Uterus (tissue), 4 donors: ENCODE data around the gene GPR32. TPM values are rescaled to one million over a fixed set of nuclear protein-coding genes. Genes with fewer than 3 reads are reported as not detected.
"Not testable (repeated sequence)": the region's sequence is repeated elsewhere in the genome, so short reads cannot be mapped to it uniquely, and the experiment has no call there.

Source experiments
- DNase-seq, 2 donors: peaks; one replicate each; pipeline ENCODE4 v3.0.0-alpha.2; 2019 to 2020
- H3K27ac ChIP-seq, 2 donors: fragments of 200-600 bp; sonication (generic); 1 replicate in 1 of 2; 2 replicates in 1 of 2; pipeline ENCODE4 v1.5.1; 2016 to 2018
- H3K27me3 ChIP-seq, 2 donors: fragments of 200-600 bp; sonication (generic); one replicate each; pipeline ENCODE4 v1.5.1; 2018 to 2019; ENCODE audit warnings: control low read depth in 1 of 2
- H3K36me3 ChIP-seq, 2 donors: fragments of 200-600 bp; sonication (generic); one replicate each; pipeline ENCODE4 v1.5.1; 2019; ENCODE audit warnings: control low read depth in 1 of 2
- H3K4me1 ChIP-seq, 2 donors: fragments of 200-600 bp; sonication (generic); one replicate each; pipeline ENCODE4 v1.5.1; 2018 to 2019; ENCODE audit warnings: control low read depth in 1 of 2
- H3K4me3 ChIP-seq, 2 donors: fragments of 200-600 bp; sonication (generic); 1 replicate in 1 of 2; 2 replicates in 1 of 2; pipeline ENCODE4 v1.5.1; 2018 to 2019; ENCODE audit warnings: mild to moderate bottlenecking in 1 of 2
- H3K9me3 ChIP-seq, 2 donors: fragments of 200-600 bp; sonication (generic); one replicate each; pipeline ENCODE4 v1.5.1; 2019; ENCODE audit warnings: control low read depth in 1 of 2
- POLR2A ChIP-seq, 2 donors: fragments of 450-650 bp; IDR thresholded peaks; one replicate each; pipeline ENCODE4 v1.6.1; 2016; ENCODE audit warnings: antibody characterized with exemption in 2 of 2, mild to moderate bottlenecking in 1 of 2, moderate library complexity in 1 of 2
- intact Hi-C: fragments of 100-400 bp; cut with DNase I; formaldehyde crosslinking; loops from one replicate; pipeline ENCODE4 v1.15.1; 2023; ENCODE audit warnings: low total_unique reads
- total RNA-seq, 4 donors: library from RNA; depleted of rRNA in 3 of 4; stranded (reverse); fragments of >200 nt in 3 of 4; gene quantifications; one replicate each; pipeline versions ENCODE4 v1.1.0 to v1.2.4, GENCODE V29; 2014 to 2023
- TF ChIP-seq, protein P1 (sequence below), 4 experiments: fragments of 200-600 bp in 2 of 4; fragments of 450-650 bp in 2 of 4; sonication (generic) in 2 of 4; IDR thresholded peaks; one replicate each; pipeline ENCODE4 v1.5.1; 2016 to 2019; ENCODE audit warnings: antibody characterized with exemption in 4 of 4, mild to moderate bottlenecking in 2 of 4, moderate library complexity in 1 of 4
- donor health status: DM: yes; HTN: yes; CAD: no.

The GPR32 gene
- total RNA-seq, 4 donors from 2014 or later, result not detected

GRCh38 chr19:50739132-50739913 is 30.9 kb upstream of the GPR32 start:
- TF ChIP-seq, protein P1, sequence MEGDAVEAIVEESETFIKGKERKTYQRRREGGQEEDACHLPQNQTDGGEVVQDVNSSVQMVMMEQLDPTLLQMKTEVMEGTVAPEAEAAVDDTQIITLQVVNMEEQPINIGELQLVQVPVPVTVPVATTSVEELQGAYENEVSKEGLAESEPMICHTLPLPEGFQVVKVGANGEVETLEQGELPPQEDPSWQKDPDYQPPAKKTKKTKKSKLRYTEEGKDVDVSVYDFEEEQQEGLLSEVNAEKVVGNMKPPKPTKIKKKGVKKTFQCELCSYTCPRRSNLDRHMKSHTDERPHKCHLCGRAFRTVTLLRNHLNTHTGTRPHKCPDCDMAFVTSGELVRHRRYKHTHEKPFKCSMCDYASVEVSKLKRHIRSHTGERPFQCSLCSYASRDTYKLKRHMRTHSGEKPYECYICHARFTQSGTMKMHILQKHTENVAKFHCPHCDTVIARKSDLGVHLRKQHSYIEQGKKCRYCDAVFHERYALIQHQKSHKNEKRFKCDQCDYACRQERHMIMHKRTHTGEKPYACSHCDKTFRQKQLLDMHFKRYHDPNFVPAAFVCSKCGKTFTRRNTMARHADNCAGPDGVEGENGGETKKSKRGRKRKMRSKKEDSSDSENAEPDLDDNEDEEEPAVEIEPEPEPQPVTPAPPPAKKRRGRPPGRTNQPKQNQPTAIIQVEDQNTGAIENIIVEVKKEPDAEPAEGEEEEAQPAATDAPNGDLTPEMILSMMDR (IDR thresholded peaks at IDR 0.05), result no peak
- TF ChIP-seq POLR2A (IDR thresholded peaks at IDR 0.05), result no peak
- no peak overlapping the region for H3K27ac ChIP-seq
- H3K36me3 ChIP-seq, result no peaks in the 10 kb centered on the region
- no peaks in the 10 kb centered on the region for H3K27me3 ChIP-seq
- no peak overlapping the region for H3K4me3 ChIP-seq
- DNase-seq, result no peak
- H3K9me3 ChIP-seq, result no peaks in the 10 kb centered on the region
- no peaks in the 10 kb centered on the region for H3K4me1 ChIP-seq
- intact Hi-C loops, result no loop called here

- no peak for TF ChIP-seq POLR2A (IDR thresholded peaks at IDR 0.05)
- Histone ChIP-seq H3K9me3 (no peaks in the 10 kb centered on the region), H3K27me3 (no peaks in the 10 kb centered on the region), H3K27ac (no peak overlapping the region), H3K36me3 (no peaks in the 10 kb centered on the region), H3K4me1 (no peaks in the 10 kb centered on the region), H3K4me3 (no peak overlapping the region)
- DNase-seq, result no peak
- intact Hi-C loops, result no loop called here
Observed at GRCh38 chr19:50739914-50740426, 30.3 kb upstream of the GPR32 start.

DNA sequence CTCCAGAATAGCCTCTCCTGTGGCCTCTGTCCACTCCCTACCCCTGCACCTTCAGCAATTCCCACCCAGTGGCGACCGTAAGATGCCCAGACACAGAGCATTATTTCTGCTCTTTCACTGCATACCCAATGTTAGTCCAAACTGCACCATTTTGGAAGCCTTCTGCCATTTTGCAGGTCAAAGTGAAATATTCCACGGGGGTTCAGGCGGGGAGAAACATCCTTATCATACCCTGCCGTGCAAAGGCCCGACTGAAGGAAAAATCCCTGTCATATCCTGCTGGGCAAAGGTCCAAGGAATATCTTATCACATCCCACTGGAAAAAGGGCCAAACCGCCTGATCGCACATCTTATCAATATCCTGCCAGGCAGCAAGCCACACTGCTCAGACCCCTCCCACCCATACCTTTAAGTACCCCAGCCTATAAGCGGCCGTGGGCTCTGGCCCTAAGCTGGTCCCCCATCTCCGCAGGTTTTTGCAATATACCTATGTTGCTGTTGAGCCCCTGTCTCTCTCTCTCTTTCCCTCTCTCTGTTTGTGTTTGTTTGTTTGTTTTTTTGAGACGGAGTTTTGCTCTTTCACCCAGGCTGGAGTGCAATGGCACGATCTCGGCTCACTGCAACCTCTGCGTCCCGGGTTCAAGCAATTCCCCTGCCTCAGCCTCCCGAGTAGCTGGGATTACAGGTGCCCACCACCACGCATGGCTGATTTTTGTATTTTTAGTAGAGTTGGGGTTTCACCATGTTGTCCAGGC is 28.9 kb upstream of the GPR32 start:
- no peak for TF ChIP-seq POLR2A (IDR thresholded peaks at IDR 0.05)
- TF ChIP-seq, protein P1 (IDR thresholded peaks at IDR 0.05), result no peak
- Histone ChIP-seq H3K9me3 (no peaks in the 10 kb centered on the region), H3K36me3 (no peaks in the 10 kb centered on the region), H3K27ac (no peak overlapping the region), H3K4me3 (no peak overlapping the region), H3K4me1 (no peaks in the 10 kb centered on the region), H3K27me3 (no peaks in the 10 kb centered on the region)
- intact Hi-C loops, result no loop called here
- DNase-seq, result no peak

- H3K9me3 ChIP-seq, result no peaks in the 10 kb centered on the region
- H3K27me3 ChIP-seq, result no peaks in the 10 kb centered on the region
- no peaks in the 10 kb centered on the region for H3K4me1 ChIP-seq
- TF ChIP-seq POLR2A (IDR thresholded peaks at IDR 0.05), result no peak
- TF ChIP-seq, protein P1 (IDR thresholded peaks at IDR 0.05), result no peak
- no peak for DNase-seq
- H3K27ac ChIP-seq, result no peak overlapping the region
- no peaks in the 10 kb centered on the region for H3K36me3 ChIP-seq
- no peak overlapping the region for H3K4me3 ChIP-seq
- intact Hi-C loops, result no loop called here
Observed at GRCh38 chr19:50743537-50743936, 26.7 kb upstream of the GPR32 start.

DNA sequence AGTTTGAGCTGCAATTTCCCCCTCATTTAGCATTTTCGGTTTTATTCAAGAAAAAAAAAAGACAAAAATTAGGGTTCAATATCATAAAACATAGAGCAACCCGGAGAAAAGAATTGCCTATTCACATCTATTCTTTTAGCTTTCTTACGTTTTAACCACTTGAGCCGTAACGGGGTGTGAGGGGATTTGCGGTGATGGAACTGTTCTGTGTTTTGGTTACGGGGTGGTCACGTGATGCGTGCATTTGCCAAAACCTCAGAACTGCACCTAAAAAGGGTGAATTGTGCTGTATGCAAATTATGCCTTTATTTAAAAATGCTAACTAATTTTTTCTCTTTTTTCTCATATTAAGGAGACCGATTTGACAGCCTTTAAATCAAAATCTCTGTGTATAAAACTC is 25.0 kb upstream of the GPR32 start:
- Histone ChIP-seq H3K4me3 (no peak overlapping the region), H3K9me3 (no peaks in the 10 kb centered on the region), H3K27me3 (no peaks in the 10 kb centered on the region), H3K27ac (no peak overlapping the region), H3K4me1 (no peaks in the 10 kb centered on the region), H3K36me3 (no peaks in the 10 kb centered on the region)
- no peak for DNase-seq
- no peak for TF ChIP-seq POLR2A (IDR thresholded peaks at IDR 0.05)
- TF ChIP-seq, protein P1 (IDR thresholded peaks at IDR 0.05), result no peak
- intact Hi-C loops, result no loop called here

DNA sequence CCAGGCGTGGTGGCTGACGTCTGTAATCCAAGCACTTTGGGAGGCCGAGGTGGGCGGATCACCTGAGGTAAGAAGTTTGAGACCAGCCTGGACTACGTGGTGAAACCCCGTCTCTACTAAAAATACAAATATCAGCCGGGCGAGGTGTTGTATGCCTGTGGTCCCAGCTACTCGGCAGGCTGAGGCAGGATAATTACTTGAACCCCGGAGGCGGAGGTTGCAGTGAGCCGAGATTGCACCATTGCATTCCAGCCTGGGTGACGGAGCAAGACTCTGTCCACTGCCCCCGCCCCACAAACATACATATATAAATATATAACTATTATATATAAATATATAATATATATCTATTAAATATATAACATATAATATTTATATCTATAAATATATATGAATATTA is 23.1 kb upstream of the GPR32 start:
- H3K4me3 ChIP-seq, DNase-seq, H3K9me3 ChIP-seq, H3K4me1 ChIP-seq, H3K27me3 ChIP-seq, H3K27ac ChIP-seq, H3K36me3 ChIP-seq, intact Hi-C loops: not testable (repeated sequence)
